Measurements from ENCODE around the gene KPNA1.
A peak's percentile ranks its signal among the peaks of the same experiment; 100 is the strongest.
"Not testable (repeated sequence)": the region's sequence is repeated elsewhere in the genome, so short reads cannot be mapped to it uniquely, and the experiment has no call there.

Gene KPNA1

GRCh38 chr3:122469659-122470058 is 45.1 kb downstream of the KPNA1 start:
- DNase-seq: no peak

DNA sequence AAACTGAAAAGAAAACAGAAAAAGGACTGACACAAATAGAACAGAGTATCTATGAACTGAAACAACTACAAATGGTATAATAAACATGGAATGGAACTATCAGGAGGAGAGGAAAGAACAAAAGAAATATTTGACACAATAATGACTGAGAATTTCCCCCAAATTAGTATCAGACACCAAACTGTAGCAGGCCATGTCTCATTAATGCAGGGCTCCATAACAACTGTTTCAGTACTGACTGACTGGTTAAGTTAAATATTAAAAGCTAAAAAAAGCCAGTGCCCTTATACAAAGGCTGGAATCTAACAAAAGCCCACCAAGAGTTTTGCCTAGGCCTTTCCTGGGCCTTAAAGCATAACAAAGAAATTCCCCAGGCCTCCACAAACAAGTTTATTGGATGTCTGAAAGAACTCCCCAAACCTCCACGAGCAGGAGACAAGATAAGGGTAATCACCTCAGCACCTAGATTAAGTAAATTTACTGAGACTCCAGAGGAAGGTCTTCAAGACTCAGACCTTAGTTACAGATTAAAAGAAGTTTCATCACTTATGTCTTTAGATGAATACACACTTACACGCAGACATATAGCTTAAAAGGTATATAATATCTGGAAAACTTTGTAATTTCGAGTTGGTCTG is 45.7 kb downstream of the KPNA1 start:
- no peak for DNase-seq

GRCh38 chr3:122466701-122467240 is 48.0 kb downstream of the KPNA1 start:
- DNase-seq: no peak

GRCh38 chr3:122464659-122465058 is 50.1 kb downstream of the KPNA1 start:
- no peak for DNase-seq

- DNase-seq: no peak
These were observed 52.3 kb downstream of the KPNA1 start for GRCh38 chr3:122462406-122462805.

GRCh38 chr3:122461806-122462205 is 52.9 kb downstream of the KPNA1 start:
- DNase-seq: no peak

DNA sequence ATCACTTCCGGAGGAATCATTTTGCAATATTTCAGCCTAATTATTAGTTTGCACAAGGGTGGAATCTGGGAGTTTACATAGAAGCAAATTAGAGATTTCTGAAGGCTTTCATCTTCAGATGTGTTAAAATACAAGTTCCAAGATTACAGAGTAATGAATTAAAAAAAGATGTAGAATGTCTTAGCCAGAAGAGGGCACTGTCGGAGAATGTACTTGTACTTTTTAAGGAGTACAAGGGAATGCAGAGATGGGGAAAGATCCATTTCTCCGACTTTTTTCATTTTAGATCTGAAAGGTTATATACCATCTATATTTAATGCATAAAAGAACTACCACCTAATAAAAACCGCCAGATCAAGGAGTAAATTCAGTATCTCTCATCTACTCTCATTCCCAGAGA is 55.7 kb downstream of the KPNA1 start:
- peak; percentile 30 for DNase-seq

DNA sequence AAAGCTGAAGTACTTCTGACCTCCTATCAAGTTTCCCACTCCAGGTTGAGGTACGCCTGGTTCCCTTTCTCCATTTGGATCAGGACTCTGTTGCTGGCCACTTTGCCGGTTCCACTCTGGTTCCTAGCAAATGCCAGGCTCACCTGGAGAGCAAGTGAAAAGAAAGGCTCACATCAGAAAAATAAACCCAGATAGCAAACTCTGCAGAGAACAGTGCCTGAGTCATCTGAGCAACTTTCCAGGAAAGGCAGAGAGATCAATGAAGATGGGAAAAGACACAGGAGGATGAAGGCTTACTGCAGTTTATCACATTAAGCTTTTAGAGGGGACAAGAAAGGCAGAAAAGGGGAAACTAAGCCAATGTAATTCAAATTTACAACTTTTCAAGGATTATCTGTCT is 57.0 kb downstream of the KPNA1 start:
- DNase-seq: no peak

DNA sequence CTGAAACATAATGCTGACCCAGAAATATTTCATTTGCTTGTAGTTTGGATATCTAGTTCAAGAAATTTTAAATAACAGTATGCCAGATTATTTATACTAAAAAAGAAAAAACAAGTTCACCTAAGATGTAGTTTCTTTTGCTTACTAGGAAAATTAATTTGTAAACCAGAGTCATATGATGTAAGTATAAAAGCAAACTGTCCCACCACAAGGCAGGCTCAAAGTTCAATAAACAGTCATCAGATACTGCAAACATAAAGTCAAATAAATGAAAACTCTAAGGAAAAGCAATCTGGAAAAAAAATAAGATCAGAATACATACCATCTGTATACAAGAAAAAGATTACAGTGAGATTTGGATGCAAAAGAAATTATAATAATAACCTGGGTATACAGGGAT is 58.7 kb downstream of the KPNA1 start:
- DNase-seq: no peak

GRCh38 chr3:122451371-122451770 is 63.4 kb downstream of the KPNA1 start:
- DNase-seq: no peak

DNA sequence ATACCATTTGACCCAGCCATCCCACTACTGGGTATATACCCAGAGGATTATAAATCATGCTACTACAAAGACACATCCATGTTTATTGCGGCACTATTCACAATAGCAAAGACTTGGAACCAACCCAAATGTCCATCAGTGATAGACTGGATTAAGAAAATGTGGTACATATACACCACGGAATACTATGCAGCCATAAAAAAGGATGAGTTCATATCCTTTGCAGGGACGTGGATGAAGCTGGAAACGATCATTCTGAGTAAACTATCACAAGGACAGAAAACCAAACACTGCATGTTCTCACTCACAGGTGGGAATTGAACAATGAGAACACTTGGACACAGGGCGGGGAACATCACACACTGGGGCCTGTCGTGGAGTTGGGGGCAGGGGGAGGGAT is 66.5 kb downstream of the KPNA1 start:
- DNase-seq: not testable (repeated sequence)

GRCh38 chr3:122444491-122444887 is 70.2 kb downstream of the KPNA1 start:
- DNase-seq: not testable (repeated sequence)

DNA sequence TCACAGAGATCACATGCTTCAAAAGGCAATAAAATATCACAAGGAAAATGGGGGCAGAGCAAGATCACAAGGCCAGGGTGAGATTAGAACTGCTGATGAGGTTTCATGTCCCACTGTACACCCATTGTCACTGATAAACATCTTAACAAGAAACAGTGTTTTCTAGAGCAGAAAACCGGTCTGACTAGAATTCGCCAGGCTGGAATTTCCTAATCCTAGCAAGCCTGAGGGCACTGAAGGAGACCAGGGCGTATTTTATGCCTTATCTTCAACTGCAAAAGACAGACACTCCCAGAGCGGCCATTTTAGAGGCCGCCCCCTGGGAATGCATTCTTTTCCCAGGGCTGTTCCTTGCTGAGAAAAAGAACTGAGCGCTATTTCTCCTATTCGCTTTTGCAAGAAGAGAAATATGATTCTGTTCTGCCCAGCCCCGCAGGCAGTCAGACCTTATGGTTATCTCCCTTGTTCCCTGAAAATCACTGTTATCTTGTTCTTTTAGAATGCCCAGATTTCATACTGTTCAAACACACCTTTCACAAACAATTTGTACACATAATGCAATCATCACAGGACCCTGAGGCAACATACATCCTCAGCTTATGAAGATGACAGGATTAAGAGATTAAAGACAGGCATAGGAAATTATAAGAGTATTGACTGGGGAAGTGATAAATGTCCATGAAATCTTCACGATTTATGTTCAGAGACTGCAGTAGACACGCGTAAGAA is 70.8 kb downstream of the KPNA1 start:
- DNase-seq: not testable (repeated sequence)

DNA sequence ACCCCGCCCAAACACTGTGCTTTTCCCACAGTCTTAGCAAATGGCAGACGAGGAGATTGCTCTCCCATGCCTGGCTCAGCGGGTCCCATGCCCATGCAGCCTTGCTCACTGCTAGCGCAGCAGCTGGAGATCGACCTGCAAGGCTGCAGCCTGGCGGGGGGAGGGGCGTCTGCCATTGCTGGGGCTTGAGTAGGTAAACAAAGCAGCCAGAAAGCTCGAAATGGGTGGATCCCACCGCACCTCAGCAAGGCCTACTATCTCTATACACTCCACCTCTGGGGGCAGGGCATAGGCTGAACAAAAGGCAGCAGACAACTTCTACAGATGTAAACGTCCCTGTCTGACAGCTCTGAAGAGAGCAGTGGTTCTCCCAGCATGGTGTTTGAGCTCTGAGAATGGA is 71.6 kb downstream of the KPNA1 start:
- no peak for DNase-seq

DNA sequence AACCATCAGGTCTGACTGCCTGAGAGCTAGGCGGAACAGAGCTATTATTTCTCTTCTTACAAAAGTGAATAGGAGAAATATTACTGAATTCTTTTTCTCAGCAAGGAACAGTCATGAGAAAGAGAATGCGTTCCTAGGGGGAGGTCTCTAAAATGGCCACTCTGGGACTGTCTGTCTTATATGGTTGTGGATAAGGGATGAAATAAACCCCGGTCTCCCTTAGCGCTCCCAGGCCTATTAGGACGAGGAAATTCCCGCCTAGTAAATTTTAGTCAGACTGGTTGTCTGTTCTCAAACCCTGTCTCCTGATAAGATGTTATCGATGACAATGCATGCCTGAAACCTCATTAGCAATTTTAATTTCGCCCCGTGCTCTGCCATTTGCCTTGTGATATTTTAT is 78.8 kb downstream of the KPNA1 start:
- no peak for DNase-seq

DNA sequence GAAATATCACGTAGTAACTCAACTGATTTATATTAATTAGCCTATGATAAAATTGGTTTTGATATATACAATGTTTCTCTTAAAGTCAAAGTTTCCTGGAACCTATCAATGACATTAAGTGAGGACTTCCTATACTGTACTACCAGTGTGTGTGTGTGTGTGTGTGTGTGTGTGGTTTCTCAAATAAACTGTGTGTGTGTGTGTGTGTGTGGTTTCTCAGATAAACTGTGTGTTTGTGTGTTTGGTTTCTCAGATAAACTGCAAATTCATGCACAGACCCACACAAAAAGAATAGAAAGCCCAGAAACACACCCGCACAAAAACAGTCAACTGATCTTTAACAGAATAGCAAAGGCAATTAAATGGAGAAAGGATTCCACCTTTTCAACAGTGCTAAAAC is 84.4 kb downstream of the KPNA1 start:
- DNase-seq: no peak

GRCh38 chr3:122427857-122428471 is 86.8 kb downstream of the KPNA1 start:
- DNase-seq: no peak

DNA sequence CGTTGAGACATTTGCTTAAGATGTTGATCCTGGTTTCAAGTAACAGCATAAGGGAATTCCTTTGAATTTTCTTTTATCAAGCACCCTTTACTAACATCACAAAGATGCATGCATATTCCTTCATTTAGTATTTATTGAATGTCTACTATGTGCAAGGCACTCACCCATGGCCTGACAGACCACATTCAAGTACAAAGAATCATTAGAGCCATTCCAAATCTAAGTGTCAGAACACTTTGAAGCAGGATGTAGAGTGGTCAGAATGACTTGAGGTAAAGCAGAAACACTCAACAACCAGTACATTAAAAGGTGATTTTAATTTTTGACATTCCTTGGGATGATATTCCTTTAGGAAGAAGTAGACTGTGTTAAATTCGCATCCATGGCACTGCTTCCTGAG is 92.9 kb downstream of the KPNA1 start:
- no peak for DNase-seq

DNA sequence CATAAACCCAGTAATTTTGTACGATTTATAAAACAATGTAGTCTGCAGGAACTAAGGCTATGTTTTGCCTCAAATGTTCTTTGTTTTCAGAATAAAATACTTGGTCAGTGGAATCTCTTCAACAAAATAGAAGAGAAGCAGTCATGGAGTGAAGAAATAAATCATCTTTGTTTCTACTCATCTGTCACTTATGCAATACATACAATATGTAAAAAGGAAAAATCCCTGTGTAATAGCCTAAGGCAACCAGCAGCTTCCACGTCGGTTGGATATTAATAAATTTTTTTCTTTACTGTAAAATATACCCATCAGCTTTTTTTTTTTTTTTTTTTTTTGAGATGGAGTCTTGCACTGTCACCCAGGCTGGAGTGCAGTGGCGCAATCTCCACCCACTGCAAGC is 93.6 kb downstream of the KPNA1 start:
- DNase-seq: no peak

- no peak for DNase-seq
These were observed 97.8 kb downstream of the KPNA1 start for GRCh38 chr3:122416966-122417365.

DNA sequence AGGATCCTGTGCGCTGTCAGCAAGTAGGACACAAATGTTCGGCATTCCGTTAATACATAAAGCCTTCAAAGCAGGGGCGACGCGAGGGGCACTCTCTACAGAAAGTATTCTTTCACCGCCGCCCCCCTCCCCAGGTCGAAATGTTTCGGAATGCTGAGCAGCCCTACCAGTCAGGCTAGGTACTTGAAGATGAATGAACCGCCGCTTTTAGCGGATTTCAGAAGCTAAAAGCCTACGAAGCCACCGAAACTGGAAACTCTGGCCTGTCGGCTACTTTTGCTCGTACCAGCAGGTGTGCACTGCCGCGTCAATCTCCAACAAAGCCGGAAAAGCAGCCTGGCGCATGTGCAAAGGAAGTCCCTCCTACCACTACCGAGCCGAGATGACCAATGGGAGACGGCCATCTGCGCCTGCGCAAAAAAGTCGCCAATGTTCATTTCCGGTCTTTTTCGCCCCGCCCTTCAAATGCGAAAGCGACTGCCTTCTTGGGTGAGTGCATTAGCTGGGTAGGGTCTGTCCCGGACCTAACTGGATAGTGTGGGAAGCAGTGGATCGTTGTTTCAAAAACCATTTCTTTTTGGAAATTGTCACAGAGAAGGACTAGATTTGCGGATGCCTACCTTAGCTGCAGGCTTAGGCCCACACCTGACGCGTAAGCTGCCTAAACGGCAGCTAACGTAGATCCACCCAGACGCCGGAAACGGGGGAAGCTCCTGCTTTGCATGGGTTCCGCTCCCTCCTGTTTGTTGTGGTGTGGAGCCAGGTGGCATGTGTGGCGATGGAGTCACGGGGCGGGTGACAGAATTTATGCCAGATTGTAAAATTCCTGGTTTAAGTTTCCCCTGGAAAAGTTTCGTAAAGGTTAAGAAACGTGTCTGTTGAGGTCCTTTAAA is 98.7 kb downstream of the KPNA1 start, which contains the start of gene WDR5B:
WDR5B (minus strand) TSS at position 301 of the 893 bp plus-strand sequence. CDS start 534 bp downstream, outside the sequence.
- DNase-seq: peak; percentile 100

GRCh38 chr3:122415104-122415744 is 99.5 kb downstream of the KPNA1 start:
- no peak for DNase-seq
